T-cell (primary cell): ENCODE results near the gene ADSL. TPM values are rescaled to one million over a fixed set of nuclear protein-coding genes. Genes with fewer than 3 reads are reported as not detected.
A peak's percentile ranks its signal among the peaks of the same experiment; 100 is the strongest.

ENCODE experiments used
- ATAC-seq, 4 experiments: fragments of 200-7000 bp in 3 of 4; fragments of 150-1000 bp in 1 of 4; cut with Tn5 transposase; replicated peaks in 1 of 4; 1 replicate in 3 of 4; 2 replicates in 1 of 4; pipeline ENCODE4 v1.10.0; 2021; ENCODE audit warnings: moderate library complexity in 3 of 4, mild to moderate bottlenecking in 2 of 4, moderate number of reproducible peaks in 1 of 4
- CTCF ChIA-PET, 2 donors: fragments of 300-600 bp; sonication (Branson Sonifier 250); formaldehyde crosslinking; loops; one replicate each; lab custom pipeline; 2022; ENCODE audit warnings: antibody characterized with exemption in 2 of 2; lab: Charles Lee
- POLR2A ChIA-PET, 2 donors: fragments of 300-600 bp; sonication (Branson Sonifier 250); formaldehyde crosslinking; loops; one replicate each; lab custom pipeline; 2022; ENCODE audit warnings: antibody characterized with exemption in 2 of 2; lab: Charles Lee
- DNase-seq, 35 experiments: peaks; one replicate each; pipeline versions ENCODE4 v3.0.0 to v3.0.0-alpha.2; 2013 to 2023
- H3K27ac ChIP-seq: one replicate; pipeline ENCODE4 v1.5.1; 2013; ENCODE audit warnings: low read length
- H3K27me3 ChIP-seq, 2 experiments: replicated peaks in 1 of 2; 1 replicate in 1 of 2; 2 replicates in 1 of 2; pipeline versions ENCODE4 v1.6.1 to v1.7.0; 2013; ENCODE audit warnings: low read length in 1 of 2, mixed read lengths in 1 of 2; ENCODE audit not compliant: control insufficient read depth in 2 of 2, insufficient read depth in 2 of 2; ENCODE audit errors: extremely low read depth in 1 of 2
- H3K36me3 ChIP-seq, 2 donors: 1 replicate in 1 of 2; 2 replicates in 1 of 2; pipeline versions ENCODE4 v1.6.1 to v1.7.0; 2013; ENCODE audit warnings: low read length in 1 of 2; ENCODE audit not compliant: control insufficient read depth in 2 of 2, insufficient read depth in 1 of 2; ENCODE audit errors: extremely low read depth in 1 of 2
- H3K4me1 ChIP-seq, 2 experiments: 1 replicate in 1 of 2; 2 replicates in 1 of 2; pipeline versions ENCODE4 v1.6.1 to v1.7.0; 2013; ENCODE audit warnings: low read length in 2 of 2, mixed read lengths in 1 of 2; ENCODE audit not compliant: insufficient read depth in 2 of 2, control insufficient read depth in 1 of 2; ENCODE audit errors: extremely low read depth in 1 of 2
- H3K4me3 ChIP-seq, 2 donors: 1 replicate in 1 of 2; 2 replicates in 1 of 2; pipeline versions ENCODE4 v1.5.1 to v1.7.0; 2013; ENCODE audit warnings: mild to moderate bottlenecking in 2 of 2, low read length in 1 of 2, moderate library complexity in 1 of 2; ENCODE audit not compliant: control insufficient read depth in 1 of 2; ENCODE audit errors: extremely low read depth in 1 of 2
- H3K9me3 ChIP-seq: 2 replicates; pipeline ENCODE4 v1.7.0; 2013
- H3K27ac Mint-ChIP-seq, 2 donors: one replicate each; pipeline ENCODE4 v1.8.0; 2020 to 2021; ENCODE audit warnings: mild to moderate bottlenecking in 2 of 2, mixed read lengths in 2 of 2
- H3K27me3 Mint-ChIP-seq, 2 donors: one replicate each; pipeline ENCODE4 v1.8.0; 2021 to 2022; ENCODE audit warnings: mixed read lengths in 2 of 2
- H3K36me3 Mint-ChIP-seq: one replicate; pipeline ENCODE4 v1.8.0; 2021; ENCODE audit warnings: mixed read lengths
- H3K4me1 Mint-ChIP-seq, 3 donors: one replicate each; pipeline ENCODE4 v1.8.0; 2020 to 2022; ENCODE audit warnings: mixed read lengths in 3 of 3, mild to moderate bottlenecking in 1 of 3
- H3K4me3 Mint-ChIP-seq, 3 donors: one replicate each; pipeline ENCODE4 v1.8.0; 2020 to 2022; ENCODE audit warnings: mild to moderate bottlenecking in 3 of 3, mixed read lengths in 3 of 3, moderate library complexity in 3 of 3
- H3K9me3 Mint-ChIP-seq, 3 donors: one replicate each; pipeline ENCODE4 v1.8.0; 2020 to 2022; ENCODE audit warnings: mixed read lengths in 3 of 3
- WGBS: methylation state at CpG from one replicate; pipeline ENCODE4 v1.1.5; 2013; ENCODE audit warnings: missing lambda C conversion rate; ENCODE audit not compliant: insufficient coverage; 5-methylcytosine and 5-hydroxymethylcytosine counted together
- total RNA-seq, 35 experiments: library from RNA in 6 of 35; stranded (reverse) in 6 of 35; fragments of 120-200 nt in 1 of 35; gene quantifications; one replicate each; pipeline versions ENCODE4 v1.2.1 to v1.2.4 and lab custom pipeline; 2013 to 2026

Gene ADSL
- total RNA-seq, 5 donors from 2014 or later (not counting 1 experiment from before 2014, with no cell fraction given): 64.0 to 84.3 (median 75.1) TPM

DNA sequence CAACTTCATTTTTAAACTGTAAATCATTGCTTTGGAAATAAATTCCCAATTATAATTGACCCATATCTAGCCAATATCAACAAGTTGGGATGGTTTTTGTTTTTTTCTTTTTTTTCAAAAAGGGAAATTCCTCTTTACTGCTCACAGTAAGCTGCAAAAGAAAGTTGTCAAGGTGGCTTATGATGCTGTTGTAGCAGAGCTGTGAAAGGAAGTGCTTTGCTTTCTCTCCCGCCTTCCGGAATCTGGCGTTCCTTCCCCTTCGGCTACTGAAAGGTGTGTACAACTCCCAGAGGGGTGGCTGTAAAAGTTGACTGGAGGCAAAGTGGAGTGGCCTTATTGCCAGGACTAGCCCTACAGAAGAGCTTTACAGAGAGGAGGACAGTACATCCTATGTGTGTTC is 16.2 kb upstream of the ADSL start:
- Mint-ChIP-seq H3K27me3 (no peaks in the 10 kb centered on the region), H3K36me3 (peaks cover 25% of the 10 kb centered on the region), H3K9me3 (no peaks in the 10 kb centered on the region), H3K4me1 (peaks cover 97 to 99% (median 97%) of the 10 kb centered on the region in 3 donors), H3K4me3 (peak overlapping the region in 1 of 3 donors; percentile 58), H3K27ac (peak overlapping the region; percentile 90 to 93)
- Histone ChIP-seq H3K27me3 (no peaks in the 10 kb centered on the region), H3K27ac (peak overlapping the region; percentile 16), H3K9me3 (no peaks in the 10 kb centered on the region), H3K36me3 (peaks cover 0 to 5% of the 10 kb centered on the region in 2 donors), H3K4me3 (no peak overlapping the region), H3K4me1 (peaks cover 68 to 89% of the 10 kb centered on the region in 2 experiments)
- ChIA-PET POLR2A (interaction anchor here in 1 of 2 donors (1.2 kb wide), 1 partner anchor 13 kb away, joined by 3 read pairs; no protein-coding TSS in a partner anchor), CTCF (interaction anchor here (0.6 to 0.7 kb wide), 3 partner anchors 8 to 941 kb away, joined by 3 to 5 read pairs (median 3); no protein-coding TSS in a partner anchor)
- peak in 1 of 35 experiments; percentile 51 for DNase-seq
- peak in 1 of 4 experiments; percentile 24 for ATAC-seq
- WGBS: 82% methylated on average over 4 of the region's 4 CpGs

DNA sequence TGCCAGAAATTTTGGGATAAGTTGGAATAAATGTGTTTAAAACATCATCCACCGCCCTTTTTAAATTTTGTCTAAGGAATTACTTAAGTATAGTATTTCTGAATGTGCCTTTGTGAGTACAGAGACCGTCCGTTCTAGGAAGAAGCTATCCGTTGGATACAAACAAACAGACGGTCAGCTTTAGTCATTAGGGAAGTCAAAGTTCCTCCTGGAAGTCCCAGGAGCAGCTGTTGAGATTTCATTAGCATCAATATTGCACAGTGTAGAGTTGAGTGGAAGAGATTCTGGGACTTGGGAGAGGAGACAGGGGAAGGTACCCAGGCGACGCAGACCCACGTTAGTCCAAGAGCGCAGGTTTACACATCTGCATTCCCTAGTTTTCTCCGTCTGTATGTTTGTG is 15.7 kb upstream of the ADSL start:
- H3K9me3 ChIP-seq: no peaks in the 10 kb centered on the region
- ChIA-PET POLR2A (no interaction called here), CTCF (interaction anchor here (0.6 to 0.7 kb wide), 2 partner anchors 19 to 941 kb away, joined by 3 to 5 read pairs; no protein-coding TSS in a partner anchor)
- peaks cover 0 to 5% of the 10 kb centered on the region in 2 donors for H3K36me3 ChIP-seq
- DNase-seq: no peak
- no peak for ATAC-seq
- H3K27ac ChIP-seq: no peak overlapping the region
- peaks cover 25% of the 10 kb centered on the region for H3K36me3 Mint-ChIP-seq
- H3K4me3 ChIP-seq: no peak overlapping the region
- 94% methylated on average over 7 of the region's 10 CpGs for WGBS
- H3K9me3 Mint-ChIP-seq: no peaks in the 10 kb centered on the region
- H3K27me3 ChIP-seq: no peaks in the 10 kb centered on the region
- H3K4me1 ChIP-seq: peaks cover 64 to 90% of the 10 kb centered on the region in 2 experiments
- H3K27me3 Mint-ChIP-seq: no peaks in the 10 kb centered on the region
- H3K27ac Mint-ChIP-seq: peak overlapping the region; percentile 68 to 96
- peak overlapping the region in 1 of 3 donors; percentile 58 for H3K4me3 Mint-ChIP-seq
- H3K4me1 Mint-ChIP-seq: peaks cover 95 to 99% (median 96%) of the 10 kb centered on the region in 3 donors

DNA sequence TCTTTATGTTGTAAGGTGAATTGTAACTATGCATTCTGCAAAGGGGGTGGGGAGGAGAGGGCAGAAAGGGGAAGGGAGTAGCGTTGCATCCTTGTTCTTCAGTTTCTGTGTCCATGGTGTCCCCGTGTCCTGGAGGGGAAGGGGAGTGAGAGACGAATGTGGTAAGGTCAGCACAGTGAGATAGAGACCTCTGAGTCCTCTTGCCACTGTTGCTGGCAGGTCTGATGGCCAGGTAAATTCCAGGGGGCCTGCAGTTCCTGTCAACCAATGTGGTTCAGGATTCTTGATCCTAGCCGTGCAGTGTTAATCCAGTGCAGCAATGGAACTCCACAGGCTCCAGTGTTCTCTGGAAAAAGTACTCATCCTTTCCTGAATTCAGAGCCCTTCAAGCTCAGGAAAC is 14.6 kb upstream of the ADSL start:
- peaks cover 96 to 99% (median 96%) of the 10 kb centered on the region in 3 donors for H3K4me1 Mint-ChIP-seq
- Histone ChIP-seq H3K4me3 (no peak overlapping the region), H3K27me3 (no peaks in the 10 kb centered on the region), H3K4me1 (peaks cover 72 to 85% of the 10 kb centered on the region in 2 experiments), H3K27ac (peak overlapping the region; percentile 38), H3K9me3 (no peaks in the 10 kb centered on the region), H3K36me3 (peaks cover 0 to 5% of the 10 kb centered on the region in 2 donors)
- H3K4me3 Mint-ChIP-seq: peak overlapping the region in 2 of 3 donors; percentile 21 to 58
- H3K9me3 Mint-ChIP-seq: no peaks in the 10 kb centered on the region
- ChIA-PET POLR2A (interaction anchor here in 1 of 2 donors (0.7 kb wide), 3 partner anchors 15 to 254 kb away, joined by 3 to 4 read pairs (median 3); partner anchors contain the start of gene ADSL), CTCF (interaction anchor here in 1 of 2 donors (0.7 kb wide), 1 partner anchor 180 kb away, joined by 11 read pairs; no protein-coding TSS in a partner anchor)
- no peaks in the 10 kb centered on the region for H3K27me3 Mint-ChIP-seq
- ATAC-seq (no peak), DNase-seq (no peak)
- peaks cover 24% of the 10 kb centered on the region for H3K36me3 Mint-ChIP-seq
- WGBS: 64% methylated on average over 3 of the region's 4 CpGs
- H3K27ac Mint-ChIP-seq: peak overlapping the region; percentile 85 to 96

DNA sequence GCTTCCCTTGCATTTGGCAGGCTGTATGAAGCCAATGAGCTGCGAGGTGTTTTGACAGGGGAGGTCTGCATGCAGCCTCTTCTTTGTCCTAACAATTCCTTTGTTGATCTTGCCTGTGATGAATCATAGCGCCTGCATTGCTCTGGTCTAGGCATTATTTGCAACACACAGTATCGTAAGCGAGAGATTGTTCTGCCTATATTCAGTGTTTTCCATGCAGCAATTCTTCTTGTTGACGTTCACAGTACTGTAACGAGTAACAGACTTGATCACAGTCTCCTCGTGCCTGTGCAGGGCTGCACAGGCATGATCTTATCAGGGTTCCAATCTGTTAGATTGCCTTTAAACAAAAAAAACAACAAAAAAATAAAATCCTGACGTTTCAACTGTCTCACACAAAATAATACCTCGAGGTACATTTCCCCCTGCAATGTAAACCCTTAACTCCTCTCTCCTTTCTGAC is 13.9 kb upstream of the ADSL start:
- DNase-seq (peak in 13 of 35 experiments; percentile 9 to 72 (median 27)), ATAC-seq (peak; percentile 35 to 69 (median 46))
- peaks cover 18% of the 10 kb centered on the region for H3K36me3 Mint-ChIP-seq
- peak overlapping the region; percentile 85 to 96 for H3K27ac Mint-ChIP-seq
- Histone ChIP-seq H3K4me3 (no peak overlapping the region), H3K4me1 (peaks cover 71 to 79% of the 10 kb centered on the region in 2 experiments), H3K27ac (peak overlapping the region; percentile 38), H3K9me3 (no peaks in the 10 kb centered on the region), H3K36me3 (peaks cover 0 to 3% of the 10 kb centered on the region in 2 donors), H3K27me3 (no peaks in the 10 kb centered on the region)
- H3K4me3 Mint-ChIP-seq: peak overlapping the region; percentile 21 to 58 (median 25)
- H3K4me1 Mint-ChIP-seq: peaks cover 92 to 99% (median 93%) of the 10 kb centered on the region in 3 donors
- CTCF ChIA-PET: no interaction called here
- H3K9me3 Mint-ChIP-seq: no peaks in the 10 kb centered on the region
- H3K27me3 Mint-ChIP-seq: no peaks in the 10 kb centered on the region
- POLR2A ChIA-PET: interaction anchor here in 1 of 2 donors (0.7 kb wide), 3 partner anchors 14 to 255 kb away, joined by 3 to 4 read pairs (median 3); partner anchors contain the start of gene ADSL
- 16% methylated on average over 7 of the region's 9 CpGs for WGBS

DNA sequence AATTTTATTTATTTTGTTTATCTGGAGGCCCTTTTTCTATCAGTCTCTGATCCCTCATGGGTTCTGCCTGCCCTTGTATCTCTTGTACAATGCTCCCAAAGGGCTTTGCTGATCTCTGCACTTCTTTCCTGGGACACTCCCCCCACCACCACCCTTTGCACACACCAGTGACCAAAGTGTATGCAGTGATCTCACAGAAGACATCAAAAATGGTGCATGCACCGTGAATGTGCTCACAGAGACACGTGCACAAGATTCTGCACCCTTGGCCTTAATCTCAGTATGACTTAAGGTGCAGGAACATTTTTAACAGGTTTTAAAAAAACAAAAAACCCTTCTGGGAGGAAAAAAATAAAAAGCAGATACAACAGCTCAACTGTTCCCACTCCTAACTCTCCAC is 12.2 kb upstream of the ADSL start:
- POLR2A ChIA-PET: interaction anchor here in 1 of 2 donors (0.7 kb wide), 1 partner anchor 17 kb away, joined by 3 read pairs; no protein-coding TSS in a partner anchor
- H3K36me3 ChIP-seq: peaks cover 0 to 3% of the 10 kb centered on the region in 2 donors

DNA sequence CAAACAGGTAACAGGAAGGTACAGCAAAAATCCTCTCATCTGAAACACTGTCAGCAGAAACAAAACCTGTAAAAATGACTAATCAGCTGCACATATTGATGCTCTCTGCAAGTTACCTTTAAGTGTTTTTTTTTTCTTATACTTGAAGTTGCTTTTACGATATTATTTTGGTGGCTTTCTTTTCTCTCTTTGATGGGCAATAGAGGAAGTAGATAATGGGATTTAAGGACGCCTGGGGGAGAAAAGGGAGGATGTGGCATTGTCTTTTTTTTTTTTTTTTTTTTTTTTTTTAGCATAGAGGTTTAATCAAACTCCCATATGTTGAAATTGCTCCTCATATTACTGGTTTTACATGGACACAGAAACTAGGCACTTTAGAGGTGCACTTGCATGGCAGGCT is 11.4 kb upstream of the ADSL start:
- Mint-ChIP-seq H3K4me1 (peaks cover 79 to 99% (median 86%) of the 10 kb centered on the region in 3 donors), H3K9me3 (no peaks in the 10 kb centered on the region), H3K27ac (peak overlapping the region; percentile 85 to 96), H3K4me3 (peak overlapping the region; percentile 32 to 61 (median 58)), H3K27me3 (no peaks in the 10 kb centered on the region), H3K36me3 (peaks cover 11% of the 10 kb centered on the region)
- Histone ChIP-seq H3K4me3 (no peak overlapping the region), H3K27me3 (no peaks in the 10 kb centered on the region), H3K36me3 (peaks cover 0 to 3% of the 10 kb centered on the region in 2 donors), H3K9me3 (no peaks in the 10 kb centered on the region), H3K27ac (peak overlapping the region; percentile 55), H3K4me1 (peaks cover 54 to 64% of the 10 kb centered on the region in 2 experiments)
- ChIA-PET POLR2A (interaction anchor here (0.6 to 0.7 kb wide), 6 partner anchors 11 to 796 kb away, joined by 3 to 5 read pairs (median 3); no protein-coding TSS in a partner anchor), CTCF (interaction anchor here (0.6 to 1.5 kb wide), 7 partner anchors 11 to 806 kb away, joined by 3 to 8 read pairs (median 5); no protein-coding TSS in a partner anchor)
- no CpG with 5 or more reads among the region's 2 CpGs for WGBS
- ATAC-seq (peak; percentile 44 to 66 (median 60)), DNase-seq (peak in 1 of 35 experiments; percentile 63)

More for the DNA sequence above, 12.2 kb upstream of the ADSL start:
- H3K36me3 Mint-ChIP-seq: peaks cover 11% of the 10 kb centered on the region
- H3K4me3 Mint-ChIP-seq: peak overlapping the region in 1 of 3 donors; percentile 58
- CTCF ChIA-PET: interaction anchor here in 1 of 2 donors (1.5 kb wide), 1 partner anchor 11 kb away, joined by 4 read pairs; no protein-coding TSS in a partner anchor
- Histone ChIP-seq H3K27me3 (no peaks in the 10 kb centered on the region), H3K4me1 (peaks cover 62 to 70% of the 10 kb centered on the region in 2 experiments), H3K9me3 (no peaks in the 10 kb centered on the region), H3K27ac (peak overlapping the region; percentile 55), H3K4me3 (no peak overlapping the region)
- H3K27ac Mint-ChIP-seq: peak overlapping the region; percentile 85 to 96
- ATAC-seq: no peak
- WGBS: 17% methylated on average over 1 of the region's 2 CpGs
- H3K4me1 Mint-ChIP-seq: peaks cover 84 to 99% (median 90%) of the 10 kb centered on the region in 3 donors
- H3K27me3 Mint-ChIP-seq: no peaks in the 10 kb centered on the region
- no peaks in the 10 kb centered on the region for H3K9me3 Mint-ChIP-seq
- no peak for DNase-seq
